Measurements from ENCODE around the gene PPIP5K2.

DNA sequence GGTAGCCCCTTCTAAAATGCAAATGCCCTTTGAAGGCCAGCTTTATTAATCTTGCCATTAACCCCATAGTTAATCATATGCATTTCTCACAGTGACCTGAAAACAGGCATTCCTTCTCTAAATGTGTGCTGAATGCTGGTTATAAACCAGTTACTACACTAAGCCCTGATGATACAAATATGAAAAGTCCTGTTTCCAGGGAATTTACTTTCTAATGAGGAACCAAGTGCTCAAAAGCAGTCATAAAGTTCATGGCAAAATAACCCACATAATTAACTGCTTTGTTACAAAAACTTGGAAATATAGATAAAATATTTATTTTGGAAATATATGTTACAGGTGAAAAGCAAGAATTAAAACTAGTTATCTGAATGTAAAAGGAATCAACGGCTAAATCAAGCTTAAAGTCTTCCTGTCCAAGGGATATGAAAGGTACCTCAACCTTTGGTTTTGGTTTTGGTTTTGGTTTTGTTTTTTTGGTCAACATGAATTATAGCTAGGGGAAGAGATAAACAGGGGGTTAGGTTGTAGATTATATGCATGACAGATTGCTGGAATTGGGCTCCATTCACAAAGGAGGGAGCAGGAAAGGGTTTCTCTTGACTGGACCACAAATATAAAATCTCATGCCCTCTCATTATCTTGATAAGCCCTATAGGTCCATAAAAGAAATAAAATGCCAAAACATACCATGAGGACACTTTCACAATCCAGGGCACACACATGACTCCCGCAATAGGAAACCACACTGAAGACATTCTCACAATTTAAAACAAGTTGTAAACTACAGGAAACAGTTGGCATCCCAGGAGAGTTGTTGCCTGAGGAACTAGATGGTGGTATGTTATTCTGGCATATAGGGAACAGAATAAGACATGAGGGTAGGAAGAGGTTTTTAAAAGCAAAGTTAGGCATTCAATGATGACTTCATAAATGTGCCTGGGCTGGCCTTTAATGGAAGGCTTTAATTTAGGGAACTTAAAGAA lies 91.8 kb downstream of the PPIP5K2 start:
- TF ChIP-seq, protein P1, sequence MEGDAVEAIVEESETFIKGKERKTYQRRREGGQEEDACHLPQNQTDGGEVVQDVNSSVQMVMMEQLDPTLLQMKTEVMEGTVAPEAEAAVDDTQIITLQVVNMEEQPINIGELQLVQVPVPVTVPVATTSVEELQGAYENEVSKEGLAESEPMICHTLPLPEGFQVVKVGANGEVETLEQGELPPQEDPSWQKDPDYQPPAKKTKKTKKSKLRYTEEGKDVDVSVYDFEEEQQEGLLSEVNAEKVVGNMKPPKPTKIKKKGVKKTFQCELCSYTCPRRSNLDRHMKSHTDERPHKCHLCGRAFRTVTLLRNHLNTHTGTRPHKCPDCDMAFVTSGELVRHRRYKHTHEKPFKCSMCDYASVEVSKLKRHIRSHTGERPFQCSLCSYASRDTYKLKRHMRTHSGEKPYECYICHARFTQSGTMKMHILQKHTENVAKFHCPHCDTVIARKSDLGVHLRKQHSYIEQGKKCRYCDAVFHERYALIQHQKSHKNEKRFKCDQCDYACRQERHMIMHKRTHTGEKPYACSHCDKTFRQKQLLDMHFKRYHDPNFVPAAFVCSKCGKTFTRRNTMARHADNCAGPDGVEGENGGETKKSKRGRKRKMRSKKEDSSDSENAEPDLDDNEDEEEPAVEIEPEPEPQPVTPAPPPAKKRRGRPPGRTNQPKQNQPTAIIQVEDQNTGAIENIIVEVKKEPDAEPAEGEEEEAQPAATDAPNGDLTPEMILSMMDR (IDR thresholded peaks at IDR 0.05), result no peak
- TF ChIP-seq POLR2A (IDR thresholded peaks at IDR 0.05) (no peak), POLR2AphosphoS5 (IDR thresholded peaks at IDR 0.05) (no peak), EP300 (IDR thresholded peaks at IDR 0.05) (no peak)

Data from gastroesophageal sphincter (tissue), 3 donors.